ENCODE measurements around the gene PRKCQ.
"Not testable (repeated sequence)": the region's sequence is repeated elsewhere in the genome, so short reads cannot be mapped to it uniquely, and the experiment has no call there.

The PRKCQ gene

DNA sequence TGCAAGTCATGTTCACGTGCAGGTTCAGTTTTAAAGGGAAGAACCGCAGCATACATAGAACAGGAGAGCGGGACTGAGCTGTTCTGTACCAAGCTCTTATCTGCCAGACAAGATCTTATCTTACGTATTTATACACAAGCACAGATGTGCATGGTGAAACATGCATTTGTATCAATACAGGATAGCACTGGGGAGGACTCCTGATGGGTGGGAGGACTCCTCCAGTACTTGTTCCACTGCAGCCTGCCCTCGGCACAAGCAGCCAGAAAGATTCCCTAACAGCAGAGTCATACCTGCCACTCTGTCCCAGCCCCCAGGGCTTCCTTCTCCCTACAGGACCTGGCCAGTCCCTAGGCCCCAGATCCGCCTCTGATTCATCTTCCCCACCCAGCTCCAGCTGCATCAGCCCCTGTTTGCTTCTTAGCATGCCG is 13.2 kb upstream of the PRKCQ start:
- peak in 1 of 2 donors; percentile 47 for DNase-seq

GRCh38 chr10:6592080-6592479 is 12.0 kb upstream of the PRKCQ start:
- DNase-seq = peak in 1 of 2 donors; percentile 73

DNA sequence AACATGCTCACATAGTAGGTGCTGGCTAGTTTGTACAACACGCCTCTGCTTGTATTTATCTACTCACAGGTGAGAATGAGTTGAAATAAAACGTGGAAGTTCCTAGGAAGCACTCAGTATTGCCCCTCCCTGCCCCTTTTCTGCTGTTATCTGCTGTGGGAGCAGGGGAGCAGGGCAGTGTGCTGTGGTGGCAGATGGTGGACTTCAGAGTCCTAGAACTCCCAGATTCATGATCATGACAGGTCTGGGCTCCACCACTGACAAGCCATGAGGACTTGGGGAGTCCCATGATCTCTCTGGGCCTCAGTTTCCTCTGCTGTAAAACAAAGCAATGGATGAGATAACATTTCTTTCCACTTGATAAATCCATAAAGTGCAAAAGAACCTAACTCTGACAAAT is 11.6 kb upstream of the PRKCQ start:
- DNase-seq = no peak

GRCh38 chr10:6590100-6590499 is 10.0 kb upstream of the PRKCQ start:
- no peak for DNase-seq

GRCh38 chr10:6589287-6590094 is 9.4 kb upstream of the PRKCQ start:
- DNase-seq = no peak

DNA sequence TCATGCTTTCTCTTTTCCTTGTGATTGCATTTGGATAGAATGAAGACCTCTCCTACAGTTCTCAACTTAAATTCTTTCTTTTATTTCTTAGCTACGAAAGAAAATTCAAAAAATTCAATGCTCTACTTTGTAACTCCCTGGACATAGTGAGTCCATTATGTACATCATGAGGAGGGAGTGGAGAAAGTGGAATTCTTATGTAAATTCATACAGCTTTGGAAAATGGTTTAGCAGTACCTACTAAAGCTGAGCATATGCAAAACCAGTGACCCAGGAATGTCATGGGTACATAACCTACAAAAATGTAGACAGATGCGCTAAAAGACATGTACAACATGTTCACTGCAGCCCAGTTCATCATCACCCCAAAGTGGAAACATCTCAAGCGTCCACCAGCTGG is 8.8 kb upstream of the PRKCQ start:
- no peak for DNase-seq

- no peak for DNase-seq
Measured at GRCh38 chr10:6588082-6588481, 8.0 kb upstream of the PRKCQ start.

DNA sequence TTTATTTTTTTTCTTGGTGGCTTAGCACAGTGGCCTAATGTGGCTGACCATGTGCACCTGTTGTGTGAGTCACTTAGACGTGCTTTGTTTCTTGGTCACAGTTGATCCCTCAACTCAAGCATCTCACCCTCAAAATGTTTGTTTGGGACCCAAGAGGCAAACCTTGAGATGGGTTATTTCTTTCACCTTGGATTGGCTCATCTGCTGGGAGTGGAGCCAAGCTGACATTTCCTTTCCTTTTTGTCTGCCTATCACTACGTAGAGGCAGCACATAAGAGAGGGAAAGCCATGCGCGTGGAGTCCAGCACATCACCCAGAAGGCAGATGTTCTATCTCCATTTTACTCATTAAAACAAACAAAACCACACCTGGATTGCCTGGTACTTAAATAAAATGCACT is 6.4 kb upstream of the PRKCQ start:
- peak in 1 of 2 donors; percentile 50 for DNase-seq

DNA sequence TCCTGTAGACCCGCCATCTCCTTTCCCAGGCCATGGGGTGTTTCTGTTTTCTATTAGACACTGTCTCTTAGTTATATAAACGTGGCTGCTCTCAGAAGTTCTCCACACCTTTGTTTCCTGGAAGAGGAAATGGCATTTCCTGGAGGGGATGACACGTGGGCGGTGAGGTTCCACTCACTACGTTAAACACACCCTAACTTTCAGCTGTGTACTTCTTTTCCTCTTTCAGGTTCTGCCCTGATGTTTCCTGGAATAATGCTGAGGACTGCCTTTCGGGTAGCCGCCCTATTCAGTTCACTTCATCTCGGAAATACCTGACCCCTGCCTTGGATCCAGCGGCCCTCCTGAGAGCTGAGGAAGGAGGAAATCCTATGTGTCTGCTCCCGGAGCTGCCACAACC is 3.4 kb upstream of the PRKCQ start:
- peak; percentile 90 to 96 for DNase-seq

DNA sequence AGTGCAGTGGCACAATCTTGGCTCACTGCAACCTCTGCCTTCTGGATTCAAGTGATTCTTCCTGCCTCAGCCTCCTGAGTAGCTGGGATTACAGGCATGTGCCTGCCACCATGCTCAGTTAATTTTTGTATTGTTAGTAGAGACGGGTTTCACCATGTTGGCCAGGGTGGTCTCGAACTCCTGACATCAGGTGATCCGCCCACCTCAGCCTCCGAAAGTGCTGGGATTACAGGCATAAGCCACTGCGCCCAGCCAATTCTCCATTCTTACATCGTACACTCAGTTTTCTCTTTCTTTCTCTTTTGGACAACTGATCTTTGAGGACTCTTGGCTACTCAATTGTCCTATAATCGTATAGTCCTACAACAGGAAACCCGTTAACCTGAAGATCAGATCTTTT is 2.8 kb upstream of the PRKCQ start:
- DNase-seq = not testable (repeated sequence)

DNA sequence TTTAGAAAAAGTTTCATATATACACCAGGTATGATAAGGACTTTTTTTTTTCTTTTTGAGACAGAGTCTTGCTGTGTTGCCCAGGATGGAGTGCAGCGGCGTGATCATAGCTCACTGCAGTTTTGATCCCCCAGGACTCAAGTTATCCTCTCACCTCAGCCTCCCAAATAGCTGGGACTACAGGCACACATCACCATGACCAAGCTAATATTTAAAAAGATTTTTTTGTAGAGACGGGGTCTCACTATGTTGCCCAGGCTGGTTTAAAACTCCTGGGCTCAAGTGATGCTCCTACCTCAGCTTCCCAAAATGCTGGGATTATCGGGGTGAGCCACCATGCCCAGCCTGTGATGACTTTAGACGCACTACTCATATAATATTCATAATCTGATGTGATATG is 2.2 kb upstream of the PRKCQ start:
- DNase-seq = no peak

DNA sequence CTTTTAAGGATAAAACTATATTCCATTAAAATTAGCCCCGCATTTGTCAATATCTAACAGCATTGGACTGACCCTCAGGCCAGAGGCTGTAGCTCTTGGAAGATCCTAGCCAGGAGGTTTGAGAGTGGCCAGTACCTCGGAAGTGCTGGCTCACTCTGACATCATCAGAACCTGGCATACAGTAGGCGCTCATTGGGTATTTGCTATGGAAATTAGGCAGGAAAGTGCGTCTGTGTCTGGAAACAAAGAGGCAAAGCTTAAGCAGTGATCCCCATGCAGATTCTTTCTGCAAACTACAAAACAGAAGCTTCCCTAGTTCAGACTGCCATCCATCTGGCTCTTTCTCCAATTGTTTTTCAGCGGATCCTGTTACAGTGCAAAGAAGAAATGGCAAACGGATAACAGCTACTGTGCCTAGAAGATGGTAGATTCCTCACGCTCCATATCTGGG is 1.7 kb upstream of the PRKCQ start:
- peak in 1 of 2 donors; percentile 56 for DNase-seq

GRCh38 chr10:6581223-6581622 is 1.1 kb upstream of the PRKCQ start:
- DNase-seq = not testable (repeated sequence)

GRCh38 chr10:6580279-6581029 is 378 bp upstream of the PRKCQ start:
- DNase-seq = peak; percentile 77 to 87

- no peak for DNase-seq
Measured at GRCh38 chr10:6579183-6579903, 733 bp downstream of the PRKCQ start.

DNA sequence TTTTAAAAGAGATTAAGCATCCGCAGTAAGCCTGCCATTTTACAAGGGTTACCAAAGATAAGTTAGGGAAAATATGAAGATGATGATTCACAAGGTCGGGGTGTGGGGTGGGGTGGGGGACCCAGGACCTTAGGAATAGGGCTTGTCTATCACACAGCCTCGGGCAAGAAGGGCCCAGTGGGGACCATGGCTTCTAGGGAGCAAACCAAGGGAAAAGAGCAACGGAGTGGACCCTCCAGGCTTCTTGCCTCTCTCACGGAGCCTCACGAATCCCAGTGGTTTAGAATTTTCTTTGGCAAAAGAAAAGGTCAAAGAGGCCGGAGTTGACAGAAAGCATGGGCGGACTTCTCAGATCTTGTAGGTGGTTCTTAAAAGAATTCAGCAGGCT is 1.3 kb downstream of the PRKCQ start:
- DNase-seq = no peak

DNA sequence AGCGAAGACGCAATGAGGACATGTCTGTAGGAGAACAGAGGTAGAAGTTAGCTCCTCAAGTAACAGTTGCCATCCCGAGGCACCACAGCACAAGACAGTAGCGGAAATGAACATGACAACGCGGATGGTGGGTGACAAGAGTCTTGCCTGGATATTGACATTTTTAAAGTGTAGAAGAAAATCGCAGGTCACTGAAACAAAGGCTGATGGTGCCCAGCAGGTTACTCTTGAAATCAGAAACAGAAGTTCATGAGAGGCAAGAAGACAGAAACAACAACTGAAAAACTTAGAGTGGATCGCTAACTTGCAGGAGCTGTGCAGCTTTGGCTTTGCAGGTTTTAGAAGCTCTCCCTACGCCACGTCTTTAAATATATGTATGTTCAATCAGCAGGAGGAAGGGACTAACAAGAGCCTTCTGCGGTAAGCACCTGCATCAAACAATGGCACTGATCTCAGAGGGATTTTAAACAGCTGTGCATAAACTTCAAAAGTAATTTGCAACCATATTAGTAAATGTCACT is 1.8 kb downstream of the PRKCQ start:
- DNase-seq = no peak

GRCh38 chr10:6576326-6576725 is 3.8 kb downstream of the PRKCQ start:
- DNase-seq = no peak

DNA sequence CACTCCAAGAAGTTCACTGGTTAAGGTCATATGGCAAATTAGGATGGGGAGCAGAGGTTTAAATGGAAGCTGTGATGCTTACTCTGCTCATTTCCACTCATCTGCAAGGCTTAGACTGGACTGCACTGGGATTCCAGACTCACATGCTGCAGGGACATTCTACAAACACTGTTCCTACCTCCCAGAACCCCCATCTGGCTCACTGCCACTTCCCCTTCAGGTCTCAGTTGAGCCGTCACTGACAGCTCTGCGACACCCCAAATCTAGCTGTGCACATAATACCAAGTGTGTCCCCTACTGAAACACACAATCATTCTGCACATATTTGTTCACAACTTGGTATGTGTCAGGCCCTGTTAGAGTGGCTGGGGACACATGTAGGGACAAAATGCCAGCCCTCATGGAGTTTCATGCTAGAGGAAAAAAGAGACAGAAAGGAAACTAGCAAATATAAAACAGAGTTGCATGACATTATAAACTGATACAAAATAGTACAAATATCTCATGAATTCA is 5.4 kb downstream of the PRKCQ start:
- DNase-seq = no peak

DNA sequence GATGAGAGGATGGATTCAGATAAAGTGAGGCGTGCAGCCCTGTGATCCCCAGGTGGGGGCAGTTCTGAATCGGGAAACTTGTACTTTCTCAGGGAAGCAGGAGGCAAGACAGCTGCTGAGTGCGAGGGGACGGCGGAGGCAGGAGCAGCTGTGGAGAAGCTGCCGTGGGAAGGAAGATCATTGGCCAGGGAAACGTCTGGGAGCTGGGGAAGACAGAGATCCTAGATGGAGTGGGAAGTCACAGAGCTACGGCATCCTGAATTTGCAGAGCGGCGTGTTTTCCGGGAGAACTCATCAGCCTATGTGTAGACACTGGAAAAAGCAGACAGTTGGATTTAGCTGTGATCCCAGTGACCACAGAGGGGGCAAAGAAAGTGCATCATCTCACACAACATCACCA is 9.2 kb downstream of the PRKCQ start:
- no peak for DNase-seq

GRCh38 chr10:6569259-6569658 is 10.8 kb downstream of the PRKCQ start:
- DNase-seq = no peak

GRCh38 chr10:6567884-6568283 is 12.2 kb downstream of the PRKCQ start:
- no peak for DNase-seq

GRCh38 chr10:6567203-6567703 is 12.8 kb downstream of the PRKCQ start:
- no peak for DNase-seq
